DLD1 (cell line): Measurements from ENCODE around the gene GRAMD1B.
"Not testable (repeated sequence)": the region's sequence is repeated elsewhere in the genome, so short reads cannot be mapped to it uniquely, and the experiment has no call there.

Source experiments
- in situ Hi-C: cut with HindIII; loops from 2 replicates; pipeline ENCODE4 v1.10.0; 2017; ENCODE audit warnings: low sequenced_read_pairs

The GRAMD1B gene

GRCh38 chr11:123494195-123495050 lies 64.4 kb downstream of the GRAMD1B start:
- in situ Hi-C loops: loop anchor here (25.0 kb wide), 1 partner anchor 382 kb away; no protein-coding TSS in a partner anchor

- in situ Hi-C loops: no loop called here
Observed at GRCh38 chr11:123504401-123504800, 74.3 kb downstream of the GRAMD1B start.

GRCh38 chr11:123505546-123506299 lies 75.7 kb downstream of the GRAMD1B start:
- in situ Hi-C loops: no loop called here

GRCh38 chr11:123507043-123507442 lies 77.0 kb downstream of the GRAMD1B start:
- in situ Hi-C loops: no loop called here

GRCh38 chr11:123509737-123510578 lies 79.9 kb downstream of the GRAMD1B start:
- in situ Hi-C loops: no loop called here

- in situ Hi-C loops: no loop called here
Observed at GRCh38 chr11:123510579-123510905, 80.5 kb downstream of the GRAMD1B start.

GRCh38 chr11:123511037-123511870 lies 81.2 kb downstream of the GRAMD1B start:
- in situ Hi-C loops: no loop called here

- in situ Hi-C loops: not testable (repeated sequence)
Observed at GRCh38 chr11:123513309-123513708, 83.2 kb downstream of the GRAMD1B start.

- in situ Hi-C loops: no loop called here
Observed at GRCh38 chr11:123516238-123516637, 86.2 kb downstream of the GRAMD1B start.

GRCh38 chr11:123517559-123518364 lies 87.7 kb downstream of the GRAMD1B start:
- in situ Hi-C loops: no loop called here

GRCh38 chr11:123518496-123519054 lies 88.5 kb downstream of the GRAMD1B start:
- in situ Hi-C loops: no loop called here

GRCh38 chr11:123519055-123519796 lies 89.2 kb downstream of the GRAMD1B start:
- in situ Hi-C loops: no loop called here

- in situ Hi-C loops: no loop called here
Observed at GRCh38 chr11:123519797-123520193, 89.7 kb downstream of the GRAMD1B start.

- in situ Hi-C loops: not testable (repeated sequence)
Observed at GRCh38 chr11:123520476-123520875, 90.4 kb downstream of the GRAMD1B start.

GRCh38 chr11:123521001-123521400 lies 90.9 kb downstream of the GRAMD1B start:
- in situ Hi-C loops: no loop called here

GRCh38 chr11:123521930-123522329 lies 91.9 kb downstream of the GRAMD1B start:
- in situ Hi-C loops: no loop called here

GRCh38 chr11:123523539-123523938 lies 93.5 kb downstream of the GRAMD1B start:
- in situ Hi-C loops: no loop called here

- in situ Hi-C loops: no loop called here
Observed at GRCh38 chr11:123525097-123525496, 95.0 kb downstream of the GRAMD1B start.
